ES-I3 (cell line): ENCODE data around the gene ERCC6.

ENCODE experiments used
- H3K36me3 ChIP-seq: 2 replicates; pipeline ENCODE4 v1.6.1; 2013; ENCODE audit warnings: mild to moderate bottlenecking, low read length, control low read depth, moderate library complexity; ENCODE audit not compliant: insufficient read depth
- H3K4me1 ChIP-seq: 2 replicates; pipeline ENCODE4 v1.6.1; 2013; ENCODE audit warnings: mild to moderate bottlenecking, control low read depth, low read length; ENCODE audit not compliant: insufficient read depth
- H3K9ac ChIP-seq: 2 replicates; pipeline ENCODE4 v1.6.1; 2013; ENCODE audit warnings: low read depth, mild to moderate bottlenecking, low read length, moderate library complexity
- H3K9me3 ChIP-seq: 2 replicates; pipeline ENCODE4 v1.6.1; 2013; ENCODE audit warnings: mild to moderate bottlenecking, low read length, moderate library complexity; ENCODE audit not compliant: control insufficient read depth, insufficient read depth

The ERCC6 gene

DNA sequence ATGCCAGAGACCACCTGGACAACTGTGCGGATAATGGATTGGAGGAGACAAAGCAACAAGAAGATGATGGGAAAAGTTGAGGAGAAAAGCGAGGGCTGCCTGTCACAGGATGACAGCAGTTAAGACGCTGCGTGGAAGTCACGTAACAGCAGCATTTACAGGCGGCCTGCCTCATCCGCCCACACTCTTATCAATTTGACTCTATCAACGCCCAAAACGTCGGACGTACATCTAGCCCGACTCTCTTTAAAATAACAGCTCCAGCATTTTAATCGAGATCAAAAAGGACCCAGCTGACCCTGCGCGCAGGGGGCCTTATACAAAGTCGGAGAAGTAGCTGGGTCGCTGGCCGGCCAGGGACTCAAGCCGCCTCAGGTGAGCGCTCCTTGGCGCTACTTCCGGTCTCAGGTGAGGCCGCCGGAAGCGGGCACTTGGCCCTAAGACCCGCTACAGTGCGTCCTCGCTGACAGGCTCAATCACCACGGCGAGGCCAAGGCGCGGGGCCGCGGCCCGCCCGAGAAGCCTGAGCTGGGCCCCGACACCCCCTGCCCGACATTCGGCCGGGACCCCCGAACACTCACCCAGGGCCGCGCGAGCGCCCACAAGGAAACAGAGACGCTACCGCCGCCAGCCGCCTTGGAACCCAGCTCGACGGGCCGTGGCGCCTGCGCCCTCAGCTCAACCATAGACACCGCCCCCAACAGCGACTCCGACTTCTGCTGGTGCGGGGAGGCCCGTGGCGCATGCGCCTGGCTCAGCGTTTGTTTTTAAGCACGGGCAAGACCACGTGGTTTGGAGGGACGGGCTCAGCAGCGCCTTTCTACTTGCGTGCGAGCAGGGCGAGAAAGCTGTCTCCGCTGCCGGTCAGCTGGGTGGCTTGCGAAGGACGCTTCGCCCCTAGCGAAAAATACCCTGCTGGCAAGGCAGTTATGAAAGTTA is at the start of gene ERCC6:
Gene ERCC6 (minus strand): TSS at position 741 of the 939 bp plus-strand sequence.
- peak within 1 kb of the TSS; percentile 70 for H3K9ac ChIP-seq
- H3K36me3 ChIP-seq = no peaks in the 10 kb centered on the region
- no peaks in the 10 kb centered on the region for H3K4me1 ChIP-seq
- peaks cover 2% of the 10 kb centered on the region for H3K9me3 ChIP-seq

- no peak overlapping the region for H3K9ac ChIP-seq
- no peaks in the 10 kb centered on the region for H3K4me1 ChIP-seq
- H3K36me3 ChIP-seq = no peaks in the 10 kb centered on the region
- no peaks in the 10 kb centered on the region; the same call in 1 of the 2 replicates for H3K9me3 ChIP-seq
Measured at GRCh38 chr10:49587981-49588380, 49.1 kb upstream of the ERCC6 start.

DNA sequence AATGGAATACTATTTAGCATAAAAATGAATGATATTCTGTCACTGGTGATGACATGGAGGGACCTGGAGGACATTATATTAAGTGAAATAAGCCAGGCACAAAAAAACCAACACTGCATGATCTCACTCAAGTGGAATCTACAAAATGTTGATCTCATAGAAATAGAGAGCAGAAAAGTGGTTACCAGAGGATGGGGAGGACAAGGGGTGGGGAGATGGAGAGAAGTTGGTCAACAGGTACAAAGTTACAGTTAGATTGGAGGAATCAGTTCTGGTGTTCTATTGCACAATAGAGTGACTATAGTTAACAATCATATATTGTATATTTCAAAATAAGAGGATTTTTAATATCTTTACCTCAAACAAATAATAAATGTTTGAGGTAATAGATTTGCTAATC is 46.5 kb upstream of the ERCC6 start:
- Histone ChIP-seq H3K36me3 (no peaks in the 10 kb centered on the region), H3K9ac (no peak overlapping the region), H3K4me1 (no peaks in the 10 kb centered on the region), H3K9me3 (no peaks in the 10 kb centered on the region)

DNA sequence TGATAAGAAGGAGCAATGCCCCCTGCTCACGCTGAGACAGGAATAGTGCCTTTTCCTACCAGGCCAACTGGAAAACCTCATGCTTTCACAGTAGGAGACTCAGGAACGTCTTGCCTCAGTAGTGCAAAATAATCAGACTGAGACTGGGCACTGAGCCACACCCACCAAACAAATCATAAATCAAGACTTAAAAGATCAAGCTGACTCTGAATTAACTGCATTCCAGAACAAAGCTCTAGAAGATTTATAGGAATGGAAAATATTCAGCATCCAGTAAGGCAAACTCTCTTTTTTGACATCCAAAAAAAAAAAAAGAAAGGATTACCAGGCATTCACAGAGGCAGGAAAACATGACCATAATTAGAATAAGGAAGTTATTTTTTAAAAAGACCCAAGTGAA is 40.7 kb upstream of the ERCC6 start:
- Histone ChIP-seq H3K36me3 (no peaks in the 10 kb centered on the region), H3K9me3 (no peaks in the 10 kb centered on the region), H3K9ac (no peak overlapping the region), H3K4me1 (no peaks in the 10 kb centered on the region)

- Histone ChIP-seq H3K9ac (no peak overlapping the region), H3K4me1 (no peaks in the 10 kb centered on the region), H3K36me3 (no peaks in the 10 kb centered on the region), H3K9me3 (no peaks in the 10 kb centered on the region)
Measured at GRCh38 chr10:49578392-49578791, 39.5 kb upstream of the ERCC6 start.

DNA sequence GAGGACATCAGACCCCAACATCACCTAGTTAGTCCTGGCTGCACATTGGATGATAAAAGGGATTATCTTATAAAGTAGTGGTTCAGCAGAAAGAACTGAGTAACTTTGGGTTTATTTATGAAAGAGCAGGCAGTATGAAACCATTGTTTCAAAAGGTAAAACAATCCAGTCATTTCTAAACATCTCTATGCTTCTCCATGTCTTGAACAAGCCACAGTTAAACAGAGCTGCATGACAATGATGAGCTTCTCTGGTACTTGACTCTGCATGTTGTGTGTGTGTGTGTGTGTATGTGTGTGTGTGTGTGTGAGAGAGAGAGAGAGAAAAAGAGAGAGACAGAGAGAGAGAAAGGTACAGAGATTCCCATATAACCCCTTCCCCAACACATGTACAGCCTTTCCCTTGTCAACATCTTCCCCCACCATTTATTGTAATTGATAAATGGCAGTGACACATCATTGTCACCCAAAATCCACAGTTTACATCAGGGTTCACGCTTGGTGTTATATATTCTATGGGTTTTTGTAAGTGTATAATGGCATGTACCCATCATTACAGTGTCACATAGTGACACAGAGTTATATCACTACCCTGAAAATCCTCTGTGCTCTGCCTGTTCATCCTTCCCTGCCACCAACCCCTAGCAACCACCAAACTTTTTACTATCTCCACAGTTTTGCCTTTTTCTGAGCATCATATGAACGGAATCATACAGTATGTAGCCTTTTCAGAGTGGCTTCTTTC is 38.4 kb upstream of the ERCC6 start:
- Histone ChIP-seq H3K4me1 (no peaks in the 10 kb centered on the region), H3K9ac (no peak overlapping the region)

GRCh38 chr10:49575489-49576072 is 36.7 kb upstream of the ERCC6 start:
- Histone ChIP-seq H3K4me1 (no peaks in the 10 kb centered on the region), H3K9me3 (no peaks in the 10 kb centered on the region), H3K9ac (no peak overlapping the region), H3K36me3 (no peaks in the 10 kb centered on the region)

More for the DNA sequence above, 38.4 kb upstream of the ERCC6 start:
- H3K36me3 ChIP-seq = no peaks in the 10 kb centered on the region
- H3K9me3 ChIP-seq = no peaks in the 10 kb centered on the region

GRCh38 chr10:49572594-49573114 is 33.7 kb upstream of the ERCC6 start:
- Histone ChIP-seq H3K4me1 (no peaks in the 10 kb centered on the region), H3K9ac (no peak overlapping the region), H3K9me3 (no peaks in the 10 kb centered on the region), H3K36me3 (no peaks in the 10 kb centered on the region)

DNA sequence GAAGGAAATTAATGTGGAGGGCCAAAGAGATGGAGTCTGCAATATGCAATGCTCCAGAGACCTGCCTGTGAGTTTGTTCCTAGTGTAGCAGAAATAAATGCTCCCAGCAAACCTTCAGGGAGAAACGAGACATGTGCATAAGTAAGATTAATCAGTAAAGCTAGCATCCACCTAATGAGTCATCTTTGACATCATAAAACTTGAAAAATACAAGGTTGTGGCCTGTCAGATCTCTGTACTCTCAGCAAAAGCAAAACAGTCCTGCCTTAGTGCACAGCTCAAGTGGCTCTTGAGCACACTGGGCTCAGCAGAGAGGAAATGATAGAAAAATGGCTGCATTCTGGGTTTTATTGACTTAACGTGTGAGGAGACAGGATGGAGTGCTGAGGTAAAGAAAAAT is 32.5 kb upstream of the ERCC6 start:
- Histone ChIP-seq H3K4me1 (no peaks in the 10 kb centered on the region), H3K9ac (no peak overlapping the region), H3K36me3 (no peaks in the 10 kb centered on the region), H3K9me3 (no peaks in the 10 kb centered on the region)

GRCh38 chr10:49569031-49569631 is 30.2 kb upstream of the ERCC6 start:
- no peaks in the 10 kb centered on the region for H3K36me3 ChIP-seq
- no peaks in the 10 kb centered on the region for H3K9me3 ChIP-seq
- H3K4me1 ChIP-seq = no peaks in the 10 kb centered on the region
- no peak overlapping the region for H3K9ac ChIP-seq

DNA sequence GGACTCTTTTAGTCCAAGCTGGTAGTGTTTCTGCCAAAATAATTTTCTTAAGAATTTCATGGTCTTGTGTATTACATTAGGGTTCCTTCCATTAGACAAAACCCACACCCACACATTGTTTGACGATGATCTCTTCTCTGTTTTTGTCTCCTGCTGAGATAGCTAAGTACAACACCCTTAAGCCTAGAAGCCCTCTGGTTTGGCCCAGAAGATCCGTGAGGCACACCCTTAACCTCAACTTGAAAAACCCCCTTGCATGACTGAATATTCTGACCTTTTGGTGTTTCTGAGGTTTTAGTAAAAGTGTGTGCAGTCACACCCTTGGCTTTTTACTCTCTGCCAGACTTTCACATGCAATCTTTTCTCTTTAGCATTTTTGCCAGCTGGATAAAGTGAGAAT is 29.3 kb upstream of the ERCC6 start:
- Histone ChIP-seq H3K9ac (no peak overlapping the region), H3K9me3 (no peaks in the 10 kb centered on the region), H3K36me3 (no peaks in the 10 kb centered on the region), H3K4me1 (no peaks in the 10 kb centered on the region)

GRCh38 chr10:49567810-49568209 is 28.9 kb upstream of the ERCC6 start:
- H3K36me3 ChIP-seq = no peaks in the 10 kb centered on the region
- H3K9me3 ChIP-seq = no peaks in the 10 kb centered on the region
- H3K9ac ChIP-seq = no peak overlapping the region
- no peaks in the 10 kb centered on the region for H3K4me1 ChIP-seq

DNA sequence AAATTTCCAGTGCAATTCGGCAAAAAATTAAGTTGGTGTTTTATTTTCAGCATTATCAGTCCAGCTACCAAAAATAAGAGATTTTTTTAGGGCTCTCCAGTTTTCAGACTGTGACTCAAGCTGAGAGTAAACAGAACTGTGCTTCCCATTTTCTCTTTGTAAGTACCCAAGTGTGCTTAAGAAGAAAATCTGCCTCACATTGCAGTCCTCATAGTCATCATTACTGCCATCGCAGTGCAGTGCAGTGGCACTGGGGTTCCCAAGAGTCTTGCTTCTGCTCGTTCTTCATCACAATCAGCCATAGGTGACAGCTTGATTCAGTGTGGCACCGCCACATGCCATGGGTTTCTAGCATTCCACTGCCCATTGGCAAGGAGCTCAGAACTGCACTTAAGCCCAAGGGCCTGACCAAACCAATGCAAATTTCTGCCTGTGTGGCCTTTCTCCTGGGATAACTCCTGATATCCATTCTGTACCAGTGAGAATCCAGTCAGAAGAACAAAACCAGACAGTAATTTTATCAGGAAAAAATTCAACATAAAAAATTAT is 25.6 kb upstream of the ERCC6 start:
- Histone ChIP-seq H3K9ac (no peak overlapping the region), H3K4me1 (peaks cover 5% of the 10 kb centered on the region; the same call in 1 of the 2 replicates), H3K9me3 (no peaks in the 10 kb centered on the region), H3K36me3 (no peaks in the 10 kb centered on the region)

GRCh38 chr10:49562893-49563292 is 24.0 kb upstream of the ERCC6 start:
- no peaks in the 10 kb centered on the region for H3K9me3 ChIP-seq
- H3K36me3 ChIP-seq = no peaks in the 10 kb centered on the region
- no peak overlapping the region for H3K9ac ChIP-seq
- peaks cover 7% of the 10 kb centered on the region; the same call in 1 of the 2 replicates for H3K4me1 ChIP-seq
